K562 (cell line): ENCODE results near the gene RAD17. TPM values are rescaled to one million over a fixed set of nuclear protein-coding genes. Genes with fewer than 3 reads are reported as not detected.

ENCODE experiments used
- CEBPG ChIP-seq, 3 experiments: fragments of 200-800 bp in 1 of 3; sonication (Bioruptor generic) in 1 of 3; sonication (generic) in 1 of 3; formaldehyde crosslinking in 1 of 3; IDR thresholded peaks in 2 of 3; conservative IDR thresholded peaks in 1 of 3; 2 replicates each; pipeline versions ENCODE4 v1.6.1 to v1.8.0; 2016 to 2022; ENCODE audit warnings: missing compliant biosample characterization in 2 of 3, missing genetic modification characterization in 2 of 3, mild to moderate bottlenecking in 1 of 3, missing genetic modification reagents in 1 of 3
- DDX20 ChIP-seq: fragments of 450-650 bp; IDR thresholded peaks from 2 replicates; pipeline ENCODE4 v1.6.1; 2016; ENCODE audit warnings: missing genetic modification characterization, low read depth, mild to moderate bottlenecking, missing compliant biosample characterization, moderate library complexity
- E2F6 ChIP-seq, 2 experiments: IDR thresholded peaks; 2 replicates each; pipeline ENCODE4 v1.6.1; 2011; ENCODE audit warnings: borderline replicate concordance in 1 of 2, control low read depth in 1 of 2, low read depth in 1 of 2, low read length in 1 of 2, mild to moderate bottlenecking in 1 of 2, mixed read lengths in 1 of 2, moderate library complexity in 1 of 2; ENCODE audit not compliant: insufficient read depth in 1 of 2, insufficient read length in 1 of 2, poor library complexity in 1 of 2, severe bottlenecking in 1 of 2; ENCODE audit errors: extremely low read depth in 1 of 2
- EP400 ChIP-seq: fragments of 450-650 bp; IDR thresholded peaks from 2 replicates; pipeline ENCODE4 v1.6.1; 2017; ENCODE audit warnings: antibody characterized with exemption, mild to moderate bottlenecking, moderate library complexity
- HMBOX1 ChIP-seq: sonication (generic); IDR thresholded peaks from 2 replicates; pipeline ENCODE4 v1.6.1; 2016
- MAX ChIP-seq: sonication (generic); formaldehyde crosslinking; IDR thresholded peaks from 2 replicates; pipeline ENCODE4 v1.9.0; 2022; ENCODE audit warnings: mild to moderate bottlenecking, missing genetic modification reagents
- MGA ChIP-seq: fragments of 450-650 bp; IDR thresholded peaks from 2 replicates; pipeline ENCODE4 v1.6.1; 2016; ENCODE audit warnings: mild to moderate bottlenecking, moderate library complexity
- RAD21 ChIP-seq, 2 experiments: fragments of 250-450 bp in 1 of 2; fragments of 450-650 bp in 1 of 2; sonication (Bioruptor Pico) in 1 of 2; formaldehyde crosslinking in 1 of 2; IDR thresholded peaks in 1 of 2; conservative IDR thresholded peaks in 1 of 2; 2 replicates each; pipeline versions ENCODE4 v1.4.0 to v1.8.0; 2020 to 2022; ENCODE audit warnings: mild to moderate bottlenecking in 2 of 2, moderate library complexity in 1 of 2
- USF1 ChIP-seq: sonication (generic); formaldehyde crosslinking; IDR thresholded peaks from 2 replicates; pipeline ENCODE4 v1.9.0; 2022; ENCODE audit warnings: mild to moderate bottlenecking, missing genetic modification reagents
- ZNF354B ChIP-seq: fragments of 250-450 bp; sonication (Bioruptor Pico); IDR thresholded peaks from 2 replicates; pipeline ENCODE4 v1.4.0; 2020
- polyA plus RNA-seq, 8 experiments: library from polyadenylated mRNA; depleted of rRNA in 4 of 8; stranded (reverse) in 5 of 8; unstranded in 3 of 8; fragments of >200 nt; fragmentation: Nextera tagmentation in 2 of 8; fragmentation: Illumina TruSeq in 1 of 8; extraction: Ambion mirVana in 2 of 8; extraction: Trizol in 1 of 8; gene quantifications; 2 replicates each; pipeline versions ENCODE4 v1.2.1 to v1.2.3, GENCODE V29; 2011 to 2014; ENCODE audit warnings: inconsistent platforms in 1 of 8, missing spikeins in 1 of 8
- total RNA-seq, 7 experiments: library from RNA; depleted of rRNA in 6 of 7; stranded (reverse); fragments of >200 nt in 6 of 7; fragmentation: Illumina TruSeq in 2 of 7; extraction: Trizol in 2 of 7; gene quantifications; 2 replicates each; pipeline versions ENCODE4 v1.2.1 to v1.2.3, GENCODE V29; 2011 to 2021; ENCODE audit warnings: low replicate concordance in 1 of 7

RAD17 gene
- total and polyA plus RNA-seq, 9 of the 15 experiments (the other 6 are each of a cell fraction or from before 2014, with no cell fraction given), result 21.1 to 50.1 (median 40.1) TPM

- 0 out of 2 replicates have a peak, but pooled peaks have one; percentile 32 for TF ChIP-seq MGA
- TF ChIP-seq CEBPG (CRISPR knock-in tag; IDR thresholded peaks at IDR 0.05), result 0 out of 2 replicates have a peak, but pooled peaks have one; percentile 7
- no peak for TF ChIP-seq CEBPG (tag; conservative IDR thresholded peaks at IDR 0.05 in 1 of 2, IDR thresholded peaks at IDR 0.05 in 1 of 2)
- TF ChIP-seq ZNF354B, result no peak
- peak in 1 of 2 experiments; percentile 31; a peak in 2 of 4 replicates for TF ChIP-seq RAD21 (CRISPR knock-in tag; conservative IDR thresholded peaks at IDR 0.05 in 1 of 2, IDR thresholded peaks at IDR 0.05 in 1 of 2)
- peak; percentile 56; the same call in 1 of the 2 replicates for TF ChIP-seq HMBOX1
- no peak for TF ChIP-seq DDX20 (tag)
- peak; percentile 36; the same call in 1 of the 2 replicates for TF ChIP-seq USF1
- peak; percentile 60 for TF ChIP-seq MAX (CRISPR knock-in tag)
- TF ChIP-seq E2F6 (IDR thresholded peaks at IDR 0.05; ENCODE audit: borderline replicate concordance in 1 of 2, extremely low read depth in 1 of 2, insufficient read depth in 1 of 2, insufficient read length in 1 of 2, low read depth in 1 of 2, low read length in 1 of 2, poor library complexity in 1 of 2, severe bottlenecking in 1 of 2), result peak in 1 of 2 experiments; percentile 59
- TF ChIP-seq EP400, result peak; percentile 47
These were observed 1.8 kb upstream of the RAD17 start (continued) for GRCh38 chr5:69367697-69368279.
